ENCODE data around the gene BCR.
A peak's percentile ranks its signal among the peaks of the same experiment; 100 is the strongest.

The BCR gene

DNA sequence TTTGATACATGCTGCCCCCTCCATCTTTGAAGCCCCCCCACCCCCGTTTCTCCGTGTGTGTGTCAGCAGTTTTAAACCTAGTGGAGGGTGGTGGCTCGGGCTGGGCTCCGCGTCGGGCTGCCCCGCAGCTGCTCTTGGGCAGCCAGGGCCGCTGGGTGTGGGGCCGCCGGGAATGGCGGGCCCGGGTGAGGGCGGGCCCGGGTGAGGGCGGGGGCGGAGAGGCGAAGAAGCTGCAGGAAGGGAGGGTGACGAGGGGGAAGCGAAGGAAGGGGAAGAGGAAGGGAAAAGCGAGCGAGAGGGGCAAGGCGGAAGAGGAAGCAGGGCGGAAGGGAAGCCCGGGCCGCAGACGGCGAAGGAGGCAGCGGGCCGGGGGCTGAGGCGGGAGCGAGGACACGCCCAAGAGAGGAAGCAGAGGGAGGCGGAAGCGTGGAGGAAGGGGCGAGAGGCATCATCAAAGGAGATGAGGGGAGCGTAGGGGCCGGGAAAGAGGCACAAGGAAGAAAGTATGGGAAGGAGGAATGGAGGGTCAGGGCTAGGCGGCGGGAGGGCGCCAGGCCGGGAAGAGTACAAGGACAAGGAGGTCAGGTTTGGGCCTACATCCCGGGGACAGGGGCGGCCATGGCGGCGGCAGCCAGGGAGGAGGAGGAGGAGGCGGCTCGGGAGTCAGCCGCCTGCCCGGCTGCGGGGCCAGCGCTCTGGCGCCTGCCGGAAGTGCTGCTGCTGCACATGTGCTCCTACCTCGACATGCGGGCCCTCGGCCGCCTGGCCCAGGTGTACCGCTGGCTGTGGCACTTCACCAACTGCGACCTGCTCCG is 82.4 kb downstream of the BCR start:
- no peak for DNase-seq
- H3K27me3 Mint-ChIP-seq: no peaks in the 10 kb centered on the region
- no peaks in the 10 kb centered on the region for H3K9me3 Mint-ChIP-seq
- peaks cover 42% of the 10 kb centered on the region for H3K36me3 Mint-ChIP-seq (ENCODE audit: insufficient read depth)
- no peak for ATAC-seq (replicated peaks)
- peaks cover 9 to 10% of the 10 kb centered on the region in 2 donors for H3K4me1 Mint-ChIP-seq (ENCODE audit: low read depth in 2 of 2)
- no peak overlapping the region for H3K4me3 Mint-ChIP-seq
- peak overlapping the region in 1 of 2 donors; percentile 92 for H3K27ac Mint-ChIP-seq

DNA sequence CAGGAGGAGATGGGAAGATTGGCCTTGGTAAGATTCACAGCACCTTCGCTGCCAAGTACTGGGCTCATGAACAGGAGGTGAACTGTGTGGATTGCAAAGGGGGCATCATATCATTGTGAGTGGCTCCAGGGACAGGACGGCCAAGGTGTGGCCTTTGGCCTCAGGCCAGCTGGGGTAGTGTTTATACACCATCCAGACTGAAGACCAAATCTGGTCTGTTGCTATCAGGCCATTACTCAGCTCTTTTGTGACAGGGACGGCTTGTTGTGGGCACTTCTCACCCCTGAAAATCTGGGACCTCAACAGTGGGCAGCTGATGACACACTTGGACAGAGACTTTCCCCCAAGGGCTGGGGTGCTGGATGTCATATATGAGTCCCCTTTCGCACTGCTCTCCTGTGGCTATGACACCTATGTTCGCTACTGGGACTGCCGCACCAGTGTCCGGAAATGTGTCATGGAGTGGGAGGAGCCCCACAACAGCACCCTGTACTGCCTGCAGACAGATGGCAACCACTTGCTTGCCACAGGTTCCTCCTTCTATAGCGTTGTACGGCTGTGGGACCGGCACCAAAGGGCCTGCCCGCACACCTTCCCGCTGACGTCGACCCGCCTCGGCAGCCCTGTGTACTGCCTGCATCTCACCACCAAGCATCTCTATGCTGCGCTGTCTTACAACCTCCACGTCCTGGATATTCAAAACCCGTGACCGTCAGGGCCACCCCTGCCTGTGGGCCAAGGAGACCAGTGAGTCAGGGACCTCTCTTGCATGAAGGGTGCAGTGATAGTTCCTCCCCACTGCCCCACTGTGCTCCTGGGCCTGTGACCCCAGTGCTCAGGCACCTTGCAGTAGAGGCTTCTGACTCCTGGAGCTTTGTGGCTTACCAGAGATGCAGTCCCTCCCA is 83.6 kb downstream of the BCR start:
- Mint-ChIP-seq H3K4me1 (ENCODE audit: low read depth in 2 of 2) (peaks cover 10% of the 10 kb centered on the region in 2 donors), H3K27me3 (no peaks in the 10 kb centered on the region), H3K36me3 (ENCODE audit: insufficient read depth) (peaks cover 48% of the 10 kb centered on the region), H3K4me3 (peak overlapping the region in 1 of 2 donors; percentile 22), H3K9me3 (no peaks in the 10 kb centered on the region), H3K27ac (peak overlapping the region; percentile 81 to 92)
- ATAC-seq (replicated peaks): peak; percentile 91
- DNase-seq: peak; percentile 63 to 74 (median 64)

DNA sequence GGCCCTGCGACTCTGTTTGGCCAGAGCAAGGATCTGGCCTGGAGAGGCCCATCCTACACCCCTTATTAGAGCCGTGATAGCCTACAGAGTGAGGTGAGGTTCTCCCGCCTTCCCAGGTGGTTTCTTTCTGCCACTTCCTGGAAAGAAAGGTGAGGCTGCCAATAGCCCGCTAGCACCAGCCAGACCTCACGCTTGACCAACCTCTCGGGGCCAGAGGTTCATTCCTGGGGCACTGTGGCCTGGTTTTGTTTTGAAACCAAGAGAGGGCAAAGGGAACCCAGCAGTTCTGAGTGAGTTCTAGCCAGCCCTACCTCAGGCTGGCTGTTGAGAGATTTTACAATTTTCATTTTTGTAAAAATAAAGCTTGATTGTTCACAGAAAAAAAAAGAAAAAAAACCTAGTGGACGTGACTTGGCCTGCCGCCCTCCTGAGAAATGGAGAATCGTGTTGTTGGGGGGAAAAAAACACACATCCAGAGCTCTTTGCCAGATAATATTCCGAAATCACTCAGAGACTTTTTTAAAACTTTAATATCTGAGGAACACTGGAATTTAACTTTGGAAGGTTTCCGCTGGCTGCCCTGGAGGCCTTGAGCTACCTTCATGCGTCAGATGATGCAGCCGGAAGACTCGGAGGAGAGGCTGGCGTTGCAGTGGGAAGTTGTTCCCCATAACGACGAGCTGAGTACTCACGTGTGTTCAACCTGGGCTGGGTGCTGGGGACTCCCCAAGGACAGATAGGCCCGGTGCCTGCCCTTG is 84.5 kb downstream of the BCR start:
- H3K27ac Mint-ChIP-seq: peak overlapping the region; percentile 81 to 92
- no peak overlapping the region for H3K4me3 Mint-ChIP-seq
- ATAC-seq (replicated peaks) (no peak), DNase-seq (no peak)
- peaks cover 46% of the 10 kb centered on the region for H3K36me3 Mint-ChIP-seq (ENCODE audit: insufficient read depth)
- H3K27me3 Mint-ChIP-seq: no peaks in the 10 kb centered on the region
- peaks cover 10% of the 10 kb centered on the region in 2 donors for H3K4me1 Mint-ChIP-seq (ENCODE audit: low read depth in 2 of 2)
- H3K9me3 Mint-ChIP-seq: no peaks in the 10 kb centered on the region

DNA sequence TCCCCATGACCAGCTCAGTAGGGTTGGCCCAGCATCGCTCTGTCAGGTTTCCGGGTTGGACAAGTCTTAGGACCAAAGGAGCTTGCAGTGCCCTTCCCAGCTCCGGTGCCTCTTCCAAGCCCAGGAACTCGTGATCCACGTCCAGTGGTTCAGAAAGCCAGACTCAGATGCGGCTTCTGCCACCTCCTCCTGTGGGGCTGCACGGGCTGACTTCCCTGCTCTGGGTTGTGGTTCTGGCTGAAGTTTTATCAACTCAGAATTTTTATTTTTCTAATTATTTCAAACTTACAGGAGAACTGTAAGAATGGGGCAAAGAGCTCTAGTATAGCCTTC is 85.0 kb downstream of the BCR start:
- Mint-ChIP-seq H3K27ac (peak overlapping the region in 1 of 2 donors; percentile 92), H3K4me1 (ENCODE audit: low read depth in 2 of 2) (peaks cover 10% of the 10 kb centered on the region in 2 donors), H3K36me3 (ENCODE audit: insufficient read depth) (peaks cover 42% of the 10 kb centered on the region), H3K9me3 (no peaks in the 10 kb centered on the region), H3K27me3 (no peaks in the 10 kb centered on the region), H3K4me3 (no peak overlapping the region)
- no peak for DNase-seq
- ATAC-seq (replicated peaks): no peak

DNA sequence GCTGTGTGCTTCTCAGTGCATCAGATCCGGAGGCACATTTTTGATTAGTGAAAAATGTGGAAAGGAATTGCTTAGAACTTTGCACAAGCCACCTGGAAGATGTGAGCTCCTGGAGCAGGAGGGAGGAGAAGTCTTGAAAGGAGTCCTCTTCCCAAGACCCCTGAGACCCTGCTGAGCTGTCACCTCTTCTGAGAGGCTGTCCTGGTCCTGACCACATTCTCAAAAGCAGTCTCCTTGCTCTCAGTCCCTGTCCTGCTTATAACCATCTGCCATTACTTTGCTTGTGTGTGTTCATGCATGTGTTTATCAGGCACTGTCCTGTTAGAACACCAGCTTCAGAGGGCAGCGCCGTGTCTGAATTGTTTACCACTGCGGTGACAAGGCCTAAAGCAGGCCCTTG is 86.5 kb downstream of the BCR start:
- H3K4me3 Mint-ChIP-seq: no peak overlapping the region
- H3K27me3 Mint-ChIP-seq: no peaks in the 10 kb centered on the region
- peaks cover 10% of the 10 kb centered on the region in 2 donors for H3K4me1 Mint-ChIP-seq (ENCODE audit: low read depth in 2 of 2)
- DNase-seq (no peak), ATAC-seq (replicated peaks) (no peak)
- H3K36me3 Mint-ChIP-seq (ENCODE audit: insufficient read depth): peaks cover 41% of the 10 kb centered on the region
- H3K27ac Mint-ChIP-seq: peak overlapping the region in 1 of 2 donors; percentile 48
- H3K9me3 Mint-ChIP-seq: no peaks in the 10 kb centered on the region

DNA sequence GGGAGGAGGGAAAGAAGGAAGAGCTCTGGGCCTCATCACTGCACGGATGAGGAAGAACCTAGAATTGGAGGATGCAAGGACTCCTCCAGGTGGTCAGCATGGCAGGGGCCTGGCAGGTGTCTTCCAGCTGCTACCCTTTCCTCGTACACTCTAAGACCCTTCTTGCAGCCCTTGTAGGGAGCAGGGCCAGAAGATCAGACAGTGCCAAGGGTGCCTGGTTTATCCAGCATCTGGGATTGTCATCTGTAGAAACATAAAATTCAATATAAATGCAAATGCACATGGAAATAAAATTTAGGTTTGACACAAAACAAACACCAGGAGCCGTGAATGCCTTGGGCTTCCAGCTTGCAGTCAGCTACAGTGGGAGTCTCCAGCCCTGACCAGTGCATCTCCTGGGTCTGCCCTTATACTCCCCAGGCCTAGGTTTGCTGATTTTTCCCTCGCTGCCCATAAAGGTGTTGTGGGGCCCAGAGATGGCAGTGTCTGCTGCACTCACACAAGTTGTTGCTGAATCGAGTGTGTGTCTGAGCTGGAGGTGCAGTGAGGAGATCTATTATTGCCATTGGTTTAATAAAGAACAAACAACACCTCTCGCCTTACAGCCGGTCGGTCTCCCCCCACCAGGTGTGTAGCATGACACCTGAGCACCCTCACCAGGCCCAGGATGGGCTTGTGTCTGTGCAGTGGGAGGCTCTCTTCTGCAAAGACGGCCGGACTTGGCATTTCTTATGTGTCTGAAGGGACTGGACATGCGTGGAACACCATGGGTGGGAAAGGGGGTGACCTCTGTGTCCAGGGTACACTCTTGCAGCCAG is 87.1 kb downstream of the BCR start:
- H3K4me1 Mint-ChIP-seq (ENCODE audit: low read depth in 2 of 2): peaks cover 10% of the 10 kb centered on the region in 2 donors
- H3K4me3 Mint-ChIP-seq: no peak overlapping the region
- H3K9me3 Mint-ChIP-seq: no peaks in the 10 kb centered on the region
- ATAC-seq (replicated peaks) (no peak), DNase-seq (no peak)
- peaks cover 47% of the 10 kb centered on the region for H3K36me3 Mint-ChIP-seq (ENCODE audit: insufficient read depth)
- H3K27me3 Mint-ChIP-seq: no peaks in the 10 kb centered on the region
- peak overlapping the region in 1 of 2 donors; percentile 48 for H3K27ac Mint-ChIP-seq

DNA sequence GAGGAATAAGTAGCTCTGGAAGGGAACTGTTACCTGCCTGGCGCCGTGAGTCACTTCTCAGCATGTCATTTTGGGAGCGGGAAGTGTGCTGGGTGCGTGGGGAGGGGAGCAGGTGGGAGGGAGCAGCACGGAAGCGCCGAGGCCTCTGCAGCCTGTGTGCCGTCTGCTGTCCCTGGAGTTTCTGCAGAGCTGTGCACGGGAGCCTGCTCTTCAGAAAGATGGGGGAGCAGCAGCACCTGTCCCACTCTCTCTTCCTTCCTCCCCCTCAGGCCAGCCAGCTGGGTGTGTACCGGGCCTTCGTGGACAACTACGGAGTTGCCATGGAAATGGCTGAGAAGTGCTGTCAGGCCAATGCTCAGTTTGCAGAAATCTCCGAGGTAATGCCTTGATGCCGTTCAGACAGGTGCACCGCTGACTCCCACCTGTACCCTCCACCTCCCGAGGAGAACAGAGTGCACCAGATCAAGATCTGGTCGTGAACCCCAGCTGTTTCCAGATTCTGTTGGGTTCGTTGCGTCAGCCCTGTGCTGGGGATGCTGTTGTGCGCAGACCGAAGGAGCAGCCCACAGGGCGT is 87.9 kb downstream of the BCR start:
- H3K27me3 Mint-ChIP-seq: no peaks in the 10 kb centered on the region
- peaks cover 10% of the 10 kb centered on the region in 2 donors for H3K4me1 Mint-ChIP-seq (ENCODE audit: low read depth in 2 of 2)
- ATAC-seq (replicated peaks): no peak
- peaks cover 51% of the 10 kb centered on the region for H3K36me3 Mint-ChIP-seq (ENCODE audit: insufficient read depth)
- peak overlapping the region in 1 of 2 donors; percentile 85 for H3K27ac Mint-ChIP-seq
- no peaks in the 10 kb centered on the region for H3K9me3 Mint-ChIP-seq
- DNase-seq: no peak
- no peak overlapping the region for H3K4me3 Mint-ChIP-seq

DNA sequence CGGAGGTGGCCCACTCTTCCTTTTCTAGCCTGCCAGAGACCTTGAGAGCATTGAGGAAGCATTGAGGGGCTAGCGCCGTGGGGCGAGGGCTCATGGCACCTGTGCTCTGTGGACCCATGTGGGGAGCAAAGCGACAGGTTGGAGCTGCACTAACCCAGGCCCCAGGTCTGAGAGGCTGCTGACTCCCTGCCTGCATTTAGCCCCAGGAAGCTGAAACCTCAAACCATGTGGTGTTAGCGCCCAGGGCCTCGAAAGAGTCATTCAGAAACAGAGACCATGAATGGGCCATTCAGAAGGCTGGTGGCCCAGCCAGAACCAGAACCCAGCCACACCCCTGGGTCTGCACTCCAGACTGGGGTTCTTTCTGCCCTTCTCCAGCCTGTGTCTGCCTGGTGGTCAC is 88.6 kb downstream of the BCR start:
- H3K36me3 Mint-ChIP-seq (ENCODE audit: insufficient read depth): peaks cover 51% of the 10 kb centered on the region
- DNase-seq: no peak
- H3K4me1 Mint-ChIP-seq (ENCODE audit: low read depth in 2 of 2): peaks cover 4 to 8% of the 10 kb centered on the region in 2 donors
- no peak for ATAC-seq (replicated peaks)
- no peaks in the 10 kb centered on the region for H3K27me3 Mint-ChIP-seq
- H3K4me3 Mint-ChIP-seq: no peak overlapping the region
- peak overlapping the region; percentile 19 to 85 for H3K27ac Mint-ChIP-seq
- H3K9me3 Mint-ChIP-seq: no peaks in the 10 kb centered on the region

DNA sequence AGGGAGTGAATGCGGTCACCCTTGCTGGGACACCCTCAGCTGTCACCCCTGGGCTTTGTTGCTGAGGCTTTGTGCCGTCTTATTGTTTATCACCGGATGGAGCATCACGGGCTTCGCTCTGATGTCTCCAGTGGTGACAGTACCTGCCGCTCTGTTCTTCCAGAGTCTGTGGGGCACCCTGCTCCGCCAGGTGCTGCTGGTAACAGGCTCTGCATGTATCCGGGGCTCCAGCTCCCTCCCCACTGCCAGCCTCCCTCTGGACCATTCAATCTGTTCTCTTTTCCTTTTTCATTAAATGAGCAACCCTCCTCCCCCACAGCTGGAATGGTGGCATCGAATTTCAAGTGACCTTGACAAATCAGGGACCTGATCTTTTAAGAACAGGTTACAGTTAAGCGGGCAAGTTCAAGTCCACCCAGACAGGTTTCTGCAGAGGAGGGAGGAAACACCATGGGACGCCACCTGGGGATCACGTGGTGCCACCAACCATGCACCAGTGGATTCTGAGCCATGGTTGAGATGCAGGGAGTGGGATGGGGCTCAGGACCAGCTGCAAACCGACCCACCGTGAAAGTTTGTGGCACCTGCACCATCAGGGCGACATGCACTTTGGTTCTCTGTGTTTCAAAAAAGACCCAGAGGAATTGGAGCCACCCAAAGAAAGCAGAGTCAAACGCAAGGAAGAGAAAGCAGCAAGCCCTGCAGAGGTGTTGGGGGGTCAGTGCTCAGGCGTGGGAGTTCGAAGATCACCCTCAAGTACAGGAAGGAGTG is 89.3 kb downstream of the BCR start:
- DNase-seq (no peak), ATAC-seq (replicated peaks) (no peak)
- H3K27me3 Mint-ChIP-seq: no peaks in the 10 kb centered on the region
- H3K9me3 Mint-ChIP-seq: no peaks in the 10 kb centered on the region
- H3K36me3 Mint-ChIP-seq (ENCODE audit: insufficient read depth): peaks cover 47% of the 10 kb centered on the region
- H3K4me3 Mint-ChIP-seq: no peak overlapping the region
- peaks cover 0 to 3% of the 10 kb centered on the region in 2 donors for H3K4me1 Mint-ChIP-seq (ENCODE audit: low read depth in 2 of 2)
- peak overlapping the region; percentile 19 to 76 for H3K27ac Mint-ChIP-seq

DNA sequence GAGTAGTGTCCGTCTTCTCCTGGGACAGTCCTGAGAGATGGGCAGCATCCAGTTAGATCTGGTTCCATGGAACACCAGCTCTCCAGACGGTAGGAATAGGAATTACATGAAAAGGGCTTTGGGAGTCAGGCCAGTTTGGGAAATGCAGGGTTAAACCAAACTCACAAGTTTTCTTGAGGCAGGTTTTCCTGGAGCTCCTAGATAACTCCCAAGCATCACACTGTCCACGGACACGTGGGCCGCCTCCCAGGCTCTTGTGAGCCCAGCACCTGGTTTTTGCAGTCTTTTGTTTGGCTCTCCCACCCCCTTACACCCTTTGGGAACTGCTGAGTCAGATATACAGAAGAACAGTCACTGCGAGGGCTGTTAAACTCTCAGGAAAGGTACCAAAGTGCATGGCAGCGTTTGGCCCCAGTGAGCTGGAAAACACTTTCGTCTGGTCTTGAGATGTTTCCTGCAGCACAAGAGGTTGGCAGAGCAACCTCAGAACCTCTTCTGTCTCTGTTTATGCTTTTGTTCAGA is 90.0 kb downstream of the BCR start:
- Mint-ChIP-seq H3K4me1 (ENCODE audit: low read depth in 2 of 2) (peaks cover 0 to 3% of the 10 kb centered on the region in 2 donors), H3K9me3 (no peaks in the 10 kb centered on the region), H3K27me3 (no peaks in the 10 kb centered on the region), H3K27ac (peak overlapping the region in 1 of 2 donors; percentile 76), H3K4me3 (no peak overlapping the region), H3K36me3 (ENCODE audit: insufficient read depth) (peaks cover 41% of the 10 kb centered on the region)
- ATAC-seq (replicated peaks): no peak
- no peak for DNase-seq

DNA sequence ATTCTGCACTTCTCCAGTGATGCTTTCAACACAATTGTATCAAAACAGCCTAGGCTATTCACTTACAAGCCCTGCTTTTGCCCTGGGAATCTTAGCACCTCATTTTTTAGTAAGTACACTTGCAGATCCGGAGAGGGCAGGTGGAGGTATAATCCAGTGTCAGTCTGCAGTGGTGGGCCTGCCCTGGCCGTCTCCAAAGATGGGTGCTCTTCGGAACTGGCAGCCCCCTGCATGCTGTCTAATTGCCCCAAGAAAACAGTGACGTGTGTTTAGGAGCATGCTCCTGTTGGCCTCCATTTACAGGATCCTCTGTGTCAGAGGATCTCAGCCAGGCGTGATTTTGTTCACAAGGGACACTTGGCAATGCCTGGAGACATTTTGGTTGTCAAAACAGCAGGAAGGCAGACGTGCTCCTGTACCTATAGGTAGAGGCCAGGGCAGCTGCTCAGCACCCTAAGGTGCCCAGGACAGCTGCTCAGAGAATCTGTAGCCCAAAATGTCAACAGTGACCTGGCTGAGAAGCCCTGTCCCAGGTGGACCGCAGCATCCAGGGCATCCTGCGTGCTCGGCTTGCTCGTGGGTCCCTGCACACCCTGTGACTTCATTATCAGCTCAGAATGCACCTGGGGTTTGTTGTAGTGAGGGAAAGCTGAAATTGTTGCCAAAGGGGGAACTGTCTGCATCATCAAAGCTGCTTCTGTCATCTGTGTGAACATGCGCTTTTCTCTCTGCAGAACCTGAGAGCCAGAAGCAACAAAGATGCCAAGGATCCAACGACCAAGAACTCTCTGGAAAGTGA is 90.7 kb downstream of the BCR start:
- no peak for ATAC-seq (replicated peaks)
- peak overlapping the region in 1 of 2 donors; percentile 76 for H3K27ac Mint-ChIP-seq
- H3K4me1 Mint-ChIP-seq (ENCODE audit: low read depth in 2 of 2): peaks cover 0 to 3% of the 10 kb centered on the region in 2 donors
- H3K27me3 Mint-ChIP-seq: no peaks in the 10 kb centered on the region
- DNase-seq: no peak
- H3K9me3 Mint-ChIP-seq: no peaks in the 10 kb centered on the region
- peaks cover 35% of the 10 kb centered on the region for H3K36me3 Mint-ChIP-seq (ENCODE audit: insufficient read depth)
- no peak overlapping the region for H3K4me3 Mint-ChIP-seq
